CD4-positive, alpha-beta T cell treated with Interleukin-15 for 4 hours (primary cell): Measurements from ENCODE around the gene HAO1.
"Not testable (repeated sequence)": the region's sequence is repeated elsewhere in the genome, so short reads cannot be mapped to it uniquely, and the experiment has no call there.

Experiments
- DNase-seq: peaks from one replicate; pipeline ENCODE4 v3.0.0-alpha.2; 2020; ENCODE audit warnings: low spot score

Gene HAO1

GRCh38 chr20:7855545-7855944 is 84.7 kb downstream of the HAO1 start:
- no peak for DNase-seq

DNA sequence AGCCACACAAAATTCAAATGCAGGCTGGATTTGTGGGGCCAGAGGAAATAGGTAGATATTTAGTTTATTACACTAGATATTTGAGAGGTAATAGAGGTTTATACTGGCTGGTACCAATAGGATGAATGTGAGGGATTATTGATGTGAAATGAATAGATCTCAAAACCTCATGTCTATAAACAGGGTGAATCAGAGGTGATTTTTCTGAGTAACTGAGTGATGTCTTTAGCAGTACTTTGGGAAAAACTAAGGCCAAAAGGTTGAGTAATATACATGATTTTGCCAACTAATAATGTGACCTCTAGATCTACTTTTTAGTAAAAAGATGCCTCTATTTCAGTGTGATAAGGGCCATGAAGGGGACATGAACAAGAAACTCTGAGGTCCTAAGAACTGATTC is 86.8 kb downstream of the HAO1 start:
- no peak for DNase-seq

- DNase-seq = no peak
These were observed 89.3 kb downstream of the HAO1 start for GRCh38 chr20:7850775-7851490.

GRCh38 chr20:7849675-7850074 is 90.6 kb downstream of the HAO1 start:
- no peak for DNase-seq

GRCh38 chr20:7848351-7848750 is 91.9 kb downstream of the HAO1 start:
- no peak for DNase-seq

- no peak for DNase-seq
These were observed 96.6 kb downstream of the HAO1 start for GRCh38 chr20:7843613-7844012.

- DNase-seq = no peak
These were observed 98.3 kb downstream of the HAO1 start for GRCh38 chr20:7841971-7842310.

DNA sequence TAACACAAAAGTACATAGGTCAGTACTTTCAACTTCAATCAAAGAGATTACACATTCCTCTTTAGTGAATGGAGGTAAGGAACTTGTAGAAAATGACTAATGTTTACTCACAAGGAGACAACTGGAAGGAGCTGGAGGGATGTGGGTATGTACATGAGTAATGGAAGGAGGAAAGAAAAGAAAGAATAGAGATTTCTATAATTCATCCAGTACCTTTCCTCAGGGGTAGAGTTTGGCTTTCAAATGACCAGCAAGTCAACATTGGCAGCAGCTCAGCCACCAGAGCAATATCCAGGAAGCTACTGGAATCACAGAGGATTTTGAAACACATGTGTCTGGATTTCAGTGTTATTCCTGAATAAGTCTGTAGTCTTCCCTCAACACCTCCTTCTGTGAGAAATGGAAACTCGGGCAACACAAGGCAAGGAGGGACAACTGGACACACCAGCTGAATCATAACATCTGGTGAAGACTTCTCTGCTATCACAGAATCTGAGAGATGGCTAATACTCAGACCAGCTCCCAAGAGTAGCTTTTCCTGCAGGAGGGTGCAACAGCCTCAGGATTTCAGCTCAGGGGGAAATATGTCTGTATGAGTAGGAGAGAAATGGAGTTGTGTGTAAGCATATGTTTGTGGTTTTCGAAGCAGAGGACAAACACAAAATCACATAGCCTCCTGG is 98.8 kb downstream of the HAO1 start:
- DNase-seq = no peak

- no peak for DNase-seq
These were observed 104.2 kb downstream of the HAO1 start for GRCh38 chr20:7836076-7836475.

- not testable (repeated sequence) for DNase-seq
These were observed 105.8 kb downstream of the HAO1 start for GRCh38 chr20:7834441-7834840.
